MM.1S (cell line): Measurements from ENCODE around the gene IL18RAP.

Source experiments
- EZH2 ChIP-seq: fragments of 300-600 bp; sonication (generic); optimal IDR thresholded peaks from 2 replicates; pipeline ENCODE3; 2017; ENCODE audit warnings: low read depth, mild to moderate bottlenecking, antibody characterized with exemption, low read length, mixed read lengths
- EZH2phosphoT487 ChIP-seq: fragments of 300-600 bp; sonication (generic); IDR thresholded peaks from 2 replicates; pipeline ENCODE4 v1.6.1; 2018; ENCODE audit warnings: antibody characterized with exemption, low read length
- TF ChIP-seq, protein P1 (sequence below): fragments of 300-600 bp; sonication (generic); IDR thresholded peaks from 2 replicates; pipeline ENCODE4 v1.5.1; 2016; ENCODE audit warnings: antibody characterized with exemption, low read length, mixed read lengths

- TF ChIP-seq, protein P1, sequence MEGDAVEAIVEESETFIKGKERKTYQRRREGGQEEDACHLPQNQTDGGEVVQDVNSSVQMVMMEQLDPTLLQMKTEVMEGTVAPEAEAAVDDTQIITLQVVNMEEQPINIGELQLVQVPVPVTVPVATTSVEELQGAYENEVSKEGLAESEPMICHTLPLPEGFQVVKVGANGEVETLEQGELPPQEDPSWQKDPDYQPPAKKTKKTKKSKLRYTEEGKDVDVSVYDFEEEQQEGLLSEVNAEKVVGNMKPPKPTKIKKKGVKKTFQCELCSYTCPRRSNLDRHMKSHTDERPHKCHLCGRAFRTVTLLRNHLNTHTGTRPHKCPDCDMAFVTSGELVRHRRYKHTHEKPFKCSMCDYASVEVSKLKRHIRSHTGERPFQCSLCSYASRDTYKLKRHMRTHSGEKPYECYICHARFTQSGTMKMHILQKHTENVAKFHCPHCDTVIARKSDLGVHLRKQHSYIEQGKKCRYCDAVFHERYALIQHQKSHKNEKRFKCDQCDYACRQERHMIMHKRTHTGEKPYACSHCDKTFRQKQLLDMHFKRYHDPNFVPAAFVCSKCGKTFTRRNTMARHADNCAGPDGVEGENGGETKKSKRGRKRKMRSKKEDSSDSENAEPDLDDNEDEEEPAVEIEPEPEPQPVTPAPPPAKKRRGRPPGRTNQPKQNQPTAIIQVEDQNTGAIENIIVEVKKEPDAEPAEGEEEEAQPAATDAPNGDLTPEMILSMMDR: no peak
- TF ChIP-seq EZH2phosphoT487 (no peak), EZH2 (no peak)
Measured at GRCh38 chr2:102397209-102397608, 25.8 kb upstream of the IL18RAP start.
